ENCODE measurements around the gene ST7. TPM values are rescaled to one million over a fixed set of nuclear protein-coding genes. Genes with fewer than 3 reads are reported as not detected.

Gene ST7
- total and polyA plus RNA-seq, 2 donors (not counting 3 experiments of a cell fraction or from before 2014, with no cell fraction given) = 18.6 to 24.9 TPM

- H3K79me2 ChIP-seq (ENCODE audit: control insufficient read depth, insufficient read depth, low read length) = peaks cover 54% of the 10 kb centered on the region
- H2AFZ ChIP-seq (ENCODE audit: low read depth, low read length) = no peak overlapping the region
- no peaks in the 10 kb centered on the region for H3K9me3 ChIP-seq (replicated peaks; ENCODE audit: control insufficient read depth, insufficient read depth, low read length)
- intact Hi-C loops (cut with micrococcal nuclease) = no loop called here
- no peak overlapping the region for H3K9ac ChIP-seq (replicated peaks; ENCODE audit: extremely low read depth, insufficient read depth, low read length)
- POLR2A ChIA-PET = no interaction called here
- FAIRE-seq (no peak), DNase-seq (ENCODE audit: low read depth, low spot score) (peak; percentile 67)
- no peaks in the 10 kb centered on the region for H3K9me1 ChIP-seq (replicated peaks; ENCODE audit: control insufficient read depth, extremely low read depth, insufficient read depth, low read length)
- CTCF ChIA-PET = interaction anchor here (1.1 to 1.4 kb wide), 3 partner anchors 14 to 171 kb away, joined by 4 to 5 read pairs (median 4); no protein-coding TSS in a partner anchor
- no peak for TF ChIP-seq POLR2A (IDR thresholded peaks at IDR 0.05; ENCODE audit: low read depth, low read length)
- no peak for TF ChIP-seq GATA2 (IDR thresholded peaks at IDR 0.05; ENCODE audit: insufficient read depth, insufficient read length, low read depth, low read length)
- TF ChIP-seq MYC (IDR thresholded peaks at IDR 0.05; ENCODE audit: low read depth, low read length) = no peak
- TF ChIP-seq JUN (IDR thresholded peaks at IDR 0.05; ENCODE audit: borderline replicate concordance, insufficient read depth, insufficient read length, low read depth) = no peak
- TF ChIP-seq EZH2 (IDR thresholded peaks at IDR 0.05; ENCODE audit: borderline replicate concordance, low read depth, low read length, severe bottlenecking) = no peak
- TF ChIP-seq CTCF (IDR thresholded peaks at IDR 0.05; ENCODE audit: extremely low read depth in 1 of 2, insufficient read depth in 1 of 2, low read depth in 1 of 2, low read length in 2 of 2) = no peak
- no peak for TF ChIP-seq POLR2AphosphoS5 (IDR thresholded peaks at IDR 0.05; ENCODE audit: insufficient read depth, low read depth, low read length)
- TF ChIP-seq FOS (IDR thresholded peaks at IDR 0.05; ENCODE audit: borderline replicate concordance, insufficient read depth, low read length) = no peak
- no peak for TF ChIP-seq MAX (IDR thresholded peaks at IDR 0.05; ENCODE audit: insufficient read depth, insufficient read length)
- no peaks in the 10 kb centered on the region for H4K20me1 ChIP-seq (replicated peaks; ENCODE audit: control insufficient read depth, extremely low read depth, insufficient read depth, low read length)
- no TSS peak for BruUV-seq (replicated peaks)
- no peaks in the 10 kb centered on the region for H3K36me3 ChIP-seq (ENCODE audit: control insufficient read depth in 2 of 2, extremely low read depth in 1 of 2, insufficient read depth in 2 of 2, low read length in 2 of 2)
- no peaks in the 10 kb centered on the region for H3K27me3 ChIP-seq (ENCODE audit: control insufficient read depth in 2 of 2, insufficient read depth in 2 of 2, low read length in 2 of 2)
- no peak overlapping the region for H3K4me2 ChIP-seq (ENCODE audit: insufficient read depth, low read length)
- no peak overlapping the region for H3K4me3 ChIP-seq (replicated peaks in 1 of 3; ENCODE audit: insufficient read depth in 1 of 3, low read depth in 1 of 3, low read length in 3 of 3)
- dilution Hi-C loops (cut with MboI; ENCODE audit: extremely low pct_ligation_motif_present, low sequenced_read_pairs) = no loop called here
- H3K27ac ChIP-seq (ENCODE audit: insufficient read depth, low read depth, low read length) = no peak overlapping the region
- H3K4me1 ChIP-seq (ENCODE audit: control insufficient read depth, extremely low read depth, insufficient read depth, low read length) = peaks cover 24% of the 10 kb centered on the region
These were observed 2.6 kb downstream of the ST7 start for GRCh38 chr7:116955801-116956476.

All from endothelial cell of umbilical vein (primary cell).